Right ventricle myocardium inferior (tissue), 1 donor: ENCODE results near the gene C2CD4D. TPM values are rescaled to one million over a fixed set of nuclear protein-coding genes. Genes with fewer than 3 reads are reported as not detected.

Experiments used
- ATAC-seq: fragments of 200-7000 bp; cut with Tn5 transposase; one replicate; pipeline ENCODE4 v1.9.1; 2020; ENCODE audit warnings: mild to moderate bottlenecking, moderate library complexity
- DNase-seq: peaks from one replicate; pipeline ENCODE4 v3.0.0; 2021; ENCODE audit errors: missing footprints
- intact Hi-C: fragments of 100-400 bp; cut with DNase I; formaldehyde crosslinking; loops from one replicate; pipeline ENCODE4 v1.11.0; 2022
- total RNA-seq: library from RNA; stranded (reverse); fragmentation: NEBNext Ultra II Directional; extraction: Animal tissue kit (Norgen Biotek cat#: 25700); gene quantifications from one replicate; pipeline ENCODE4 v1.2.1, GENCODE V29; 2021
- donor health status: DM: no; HTN: yes; CAD: no; lungs with severe emphysema.

The C2CD4D gene
- total RNA-seq, 1 donor from 2014 or later, result not detected

GRCh38 chr1:151838222-151839081, 1.2 kb downstream of the C2CD4D start:
- peak; percentile 30 for ATAC-seq
- DNase-seq, result no peak
- intact Hi-C loops, result loop anchor here (5.0 to 10.0 kb wide), 2 partner anchors 244 to 301 kb away; no protein-coding TSS in a partner anchor

DNA sequence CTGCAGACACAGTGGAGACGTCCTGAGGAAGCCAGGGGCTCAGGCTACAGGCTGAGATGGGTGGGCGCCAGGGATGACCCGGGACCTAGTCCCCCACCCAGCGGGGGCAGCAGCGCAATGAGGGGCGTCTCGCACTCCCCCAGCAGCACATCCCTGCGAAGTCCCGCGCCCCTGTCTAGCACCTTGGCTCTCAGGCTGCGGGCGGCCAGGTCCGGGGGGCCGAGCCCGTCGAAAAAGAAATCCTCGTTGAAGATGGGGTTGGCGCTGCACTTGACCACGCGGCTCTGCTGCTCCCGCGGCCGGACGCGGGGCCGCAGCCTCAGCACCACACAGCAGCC, 1.8 kb downstream of the C2CD4D start:
- intact Hi-C loops, result loop anchor here (2.0 to 10.0 kb wide), 3 partner anchors 47 to 301 kb away; partner anchors contain the start of gene TDRKH
- ATAC-seq (no peak), DNase-seq (no peak)

GRCh38 chr1:151837197-151837596, 2.4 kb downstream of the C2CD4D start:
- DNase-seq, result no peak
- intact Hi-C loops, result loop anchor here (2.0 to 10.0 kb wide), 3 partner anchors 46 to 300 kb away; partner anchors contain the start of gene TDRKH
- ATAC-seq, result no peak

DNA sequence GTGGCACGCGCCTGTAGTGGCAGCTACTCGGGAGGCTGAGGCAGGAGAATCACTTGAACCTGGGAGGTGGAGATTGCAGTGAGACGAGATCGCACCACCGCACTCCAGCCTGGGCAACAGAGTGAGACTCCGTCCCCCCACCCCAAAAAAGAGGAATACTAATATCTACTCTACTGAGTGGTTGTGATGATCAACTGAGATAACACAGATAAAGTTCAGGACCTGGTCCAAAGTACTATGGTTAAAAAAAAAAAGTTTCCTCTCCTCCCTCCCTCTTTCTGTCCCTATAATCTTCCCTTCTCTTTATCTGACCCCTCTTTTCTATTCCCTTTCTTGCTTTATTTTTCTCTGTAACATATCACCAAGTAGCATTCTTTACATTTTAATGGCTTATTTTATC, 4.0 kb downstream of the C2CD4D start:
- intact Hi-C loops, result loop anchor here (5.0 to 10.0 kb wide), 2 partner anchors 241 to 298 kb away; no protein-coding TSS in a partner anchor
- no peak for DNase-seq
- no peak for ATAC-seq

- no peak for DNase-seq
- no peak for ATAC-seq
- intact Hi-C loops, result loop anchor here (5.0 to 10.0 kb wide), 2 partner anchors 239 to 382 kb away; no protein-coding TSS in a partner anchor
Measured at GRCh38 chr1:151834239-151834638, 5.4 kb downstream of the C2CD4D start.

GRCh38 chr1:151833172-151833900, 6.3 kb downstream of the C2CD4D start:
- DNase-seq (no peak), ATAC-seq (no peak)
- intact Hi-C loops, result loop anchor here (5.0 to 10.0 kb wide), 2 partner anchors 239 to 381 kb away; no protein-coding TSS in a partner anchor

- DNase-seq (peak; percentile 88), ATAC-seq (peak; percentile 77)
- intact Hi-C loops, result loop anchor here (5.0 to 10.0 kb wide), 2 partner anchors 238 to 380 kb away; no protein-coding TSS in a partner anchor
Measured at GRCh38 chr1:151832318-151832980, 7.2 kb downstream of the C2CD4D start.

GRCh38 chr1:151831605-151832004, 8.0 kb downstream of the C2CD4D start, which contains the start of gene RORC:
Gene RORC (minus strand): TSS chr1:151831802. CDS start chr1:151831764, 38 bp downstream.
- DNase-seq, result peak; percentile 77
- peak; percentile 85 for ATAC-seq
- intact Hi-C loops, result loop anchor here (5.0 to 10.0 kb wide), 2 partner anchors 237 to 379 kb away; no protein-coding TSS in a partner anchor

DNA sequence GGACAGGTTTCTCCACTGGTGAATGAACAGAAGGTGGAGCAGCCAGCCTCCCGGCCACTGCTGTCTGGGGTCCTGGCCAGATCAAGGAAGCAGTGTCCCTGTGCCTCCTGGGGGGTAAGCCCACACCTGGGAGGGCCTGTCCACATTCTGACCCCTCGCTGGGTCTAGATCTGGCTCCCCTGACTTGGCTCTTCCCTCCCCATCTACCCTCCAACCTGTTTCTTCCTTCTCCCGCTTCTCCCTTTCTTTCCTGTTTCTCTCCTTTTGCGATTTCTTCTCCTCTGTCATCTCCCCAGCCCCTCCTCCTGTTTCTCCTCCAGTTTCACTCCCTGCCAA, 8.4 kb downstream of the C2CD4D start:
- ATAC-seq (no peak), DNase-seq (no peak)
- intact Hi-C loops, result loop anchor here (5.0 to 10.0 kb wide), 2 partner anchors 236 to 379 kb away; no protein-coding TSS in a partner anchor

DNA sequence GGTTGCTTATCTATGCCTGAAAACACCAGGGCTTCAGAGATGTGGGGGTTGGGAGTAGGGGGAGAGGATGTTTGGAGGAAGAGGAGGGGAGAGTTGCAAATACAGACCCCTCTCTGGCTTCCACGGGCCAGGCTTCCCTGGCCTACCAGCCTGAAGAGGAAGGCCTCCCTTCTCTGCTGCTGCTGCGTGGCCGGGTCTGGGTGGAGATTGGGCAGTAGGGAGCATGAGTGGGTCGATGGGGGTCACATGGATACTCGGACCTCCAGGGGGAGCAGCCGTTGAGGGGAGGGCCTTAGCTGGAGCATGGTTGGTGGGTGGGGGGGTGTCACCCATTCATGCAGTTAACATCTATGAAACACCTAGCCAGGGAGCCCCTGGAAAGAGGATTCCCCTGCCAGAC, 9.6 kb downstream of the C2CD4D start:
- ATAC-seq (no peak), DNase-seq (no peak)
- intact Hi-C loops, result loop anchor here (5.0 to 10.0 kb wide), 2 partner anchors 235 to 378 kb away; no protein-coding TSS in a partner anchor

DNA sequence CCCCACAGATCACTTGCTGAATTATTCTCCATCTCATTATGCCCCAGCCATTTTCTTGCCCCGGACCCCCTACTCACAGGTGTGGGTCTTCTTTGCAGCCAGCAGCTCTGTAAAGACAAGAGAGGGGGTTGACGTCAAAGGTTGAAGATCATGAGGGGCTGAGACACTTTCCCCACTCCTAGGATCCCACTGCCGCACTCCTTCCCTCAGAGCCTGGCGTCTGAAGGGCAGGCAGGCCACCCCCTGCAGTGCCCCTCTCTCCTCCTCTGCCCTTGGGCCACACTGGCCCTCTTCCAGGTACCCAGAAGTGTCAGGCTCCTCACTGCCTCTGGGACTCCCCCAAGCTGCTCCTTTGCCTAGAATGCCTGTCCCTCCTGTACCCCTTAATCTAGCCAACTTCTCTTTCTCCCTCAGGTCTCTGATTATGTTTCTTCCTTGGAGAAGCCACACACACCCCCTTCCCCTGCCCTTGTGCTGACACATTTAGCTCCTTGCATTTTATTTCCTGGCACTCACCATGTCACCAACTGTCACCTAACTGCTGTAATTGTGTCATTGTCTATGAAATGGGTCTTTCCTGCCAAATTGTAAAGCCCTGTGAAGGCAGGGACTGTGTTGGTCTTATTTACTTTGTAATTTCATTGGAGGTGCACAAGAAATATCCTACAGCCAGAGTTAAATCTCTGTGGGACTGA, 10.1 kb downstream of the C2CD4D start:
- intact Hi-C loops, result loop anchor here (5.0 to 10.0 kb wide), 2 partner anchors 235 to 377 kb away; no protein-coding TSS in a partner anchor
- ATAC-seq (no peak), DNase-seq (no peak)

DNA sequence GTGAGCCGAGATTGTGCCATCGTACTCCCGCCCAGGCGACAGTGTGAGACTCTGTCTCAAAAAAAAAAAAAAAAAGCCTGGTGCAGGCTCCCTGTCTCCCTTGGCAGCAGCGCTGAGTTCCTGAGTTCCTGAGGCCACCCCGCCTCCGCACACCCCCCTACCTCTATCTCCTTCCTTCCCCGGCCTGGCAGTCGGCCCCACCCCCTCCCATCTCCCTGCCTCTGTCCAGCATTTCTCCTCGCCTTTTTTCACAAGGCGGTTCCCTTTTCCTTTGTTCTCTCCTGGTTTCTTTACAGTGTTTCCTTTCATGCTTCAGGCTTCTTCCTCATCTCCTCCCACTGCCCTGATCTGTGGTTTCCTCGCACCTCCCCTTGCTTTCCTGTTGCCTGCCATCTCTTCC, 10.7 kb downstream of the C2CD4D start:
- ATAC-seq, result no peak

DNA sequence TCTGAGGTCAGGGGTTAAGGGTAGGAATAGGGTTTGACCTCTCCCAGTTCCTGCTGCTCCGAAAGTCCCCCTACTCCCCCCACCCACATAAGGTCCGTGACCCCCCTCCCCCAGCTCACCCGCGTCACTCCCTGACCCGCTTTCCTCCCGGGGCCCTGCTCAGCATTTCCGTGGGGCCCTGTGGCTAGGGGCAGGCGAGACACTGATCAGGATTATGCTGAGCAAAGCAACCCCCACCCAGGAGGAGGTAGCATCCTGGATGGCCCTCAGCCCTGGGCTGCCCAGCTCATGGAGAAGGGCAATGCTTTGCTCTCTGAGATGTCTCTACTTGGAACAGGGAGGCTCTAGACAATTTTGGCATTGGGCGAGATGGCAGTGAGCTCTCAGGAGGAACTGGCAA, 11.8 kb downstream of the C2CD4D start:
- DNase-seq (no peak), ATAC-seq (no peak)
- intact Hi-C loops, result no loop called here

More for the DNA sequence above, 10.7 kb downstream of the C2CD4D start:
- intact Hi-C loops, result no loop called here
- no peak for DNase-seq

- peak; percentile 55 for ATAC-seq
- no peak for DNase-seq
- intact Hi-C loops, result no loop called here
Measured at GRCh38 chr1:151825751-151826660, 13.6 kb downstream of the C2CD4D start.

DNA sequence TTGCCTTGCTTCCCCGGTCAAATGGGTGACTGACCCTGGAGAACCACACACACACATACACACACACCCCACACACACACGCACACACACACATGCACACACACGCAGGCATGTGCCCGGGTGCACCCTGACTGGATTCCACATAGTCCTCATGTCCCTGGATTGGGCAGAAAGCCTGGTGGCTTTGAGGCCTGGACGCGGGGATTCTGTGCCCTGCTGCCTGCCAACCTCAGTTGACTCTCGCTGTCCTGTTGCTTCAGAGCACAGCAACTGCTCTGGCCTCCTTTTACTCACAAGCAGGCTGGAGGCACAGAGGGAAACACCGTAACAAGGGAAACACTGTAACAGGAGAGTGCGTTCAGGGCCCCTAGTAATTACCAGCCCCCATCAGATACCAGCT, 14.4 kb downstream of the C2CD4D start:
- ATAC-seq (no peak), DNase-seq (no peak)
- intact Hi-C loops, result no loop called here

DNA sequence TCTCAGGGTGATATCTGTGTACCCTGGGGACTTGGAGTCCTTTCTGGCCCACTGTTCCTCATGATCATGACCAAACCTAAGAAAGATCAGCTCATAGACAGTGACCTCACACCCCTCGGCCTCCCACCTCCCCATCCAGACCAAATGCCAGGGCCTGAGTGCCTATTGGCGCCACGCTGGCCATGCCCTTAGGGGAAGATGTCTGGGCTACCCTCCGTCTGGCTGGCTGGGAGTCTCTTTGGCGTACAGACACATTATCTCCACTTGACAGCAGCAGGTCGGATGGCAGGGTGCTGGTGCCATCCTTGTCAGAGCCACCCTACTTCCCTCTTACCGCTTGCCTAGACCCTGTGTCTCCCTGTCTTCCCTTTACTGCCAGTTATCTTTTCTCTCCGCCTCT, 16.4 kb downstream of the C2CD4D start:
- ATAC-seq, result no peak
- intact Hi-C loops, result no loop called here
- DNase-seq, result no peak

GRCh38 chr1:151822404-151822803, 17.2 kb downstream of the C2CD4D start:
- intact Hi-C loops, result no loop called here
- no peak for ATAC-seq
- DNase-seq, result no peak
